Measurements from ENCODE around the gene GNAO1.

GNAO1 gene

GRCh38 chr16:56198006-56198754 lies 6.9 kb downstream of the GNAO1 start:
- DNase-seq: no peak

- DNase-seq: no peak
Observed at GRCh38 chr16:56198755-56199114, 7.4 kb downstream of the GNAO1 start.

- no peak for DNase-seq
Observed at GRCh38 chr16:56199164-56199563, 7.9 kb downstream of the GNAO1 start.

- DNase-seq: no peak
Observed at GRCh38 chr16:56201030-56201429, 9.7 kb downstream of the GNAO1 start.

- no peak for DNase-seq
Observed at GRCh38 chr16:56202036-56202435, 10.7 kb downstream of the GNAO1 start.

GRCh38 chr16:56203052-56203451 lies 11.8 kb downstream of the GNAO1 start:
- DNase-seq: no peak

GRCh38 chr16:56204816-56205215 lies 13.5 kb downstream of the GNAO1 start:
- DNase-seq: no peak

GRCh38 chr16:56206951-56207350 lies 15.7 kb downstream of the GNAO1 start:
- DNase-seq: no peak

GRCh38 chr16:56207421-56207820 lies 16.1 kb downstream of the GNAO1 start:
- no peak for DNase-seq

GRCh38 chr16:56211435-56211981 lies 20.2 kb downstream of the GNAO1 start:
- no peak for DNase-seq

- no peak for DNase-seq
Observed at GRCh38 chr16:56212144-56212543, 20.9 kb downstream of the GNAO1 start.

GRCh38 chr16:56221995-56222394 lies 30.7 kb downstream of the GNAO1 start:
- DNase-seq: no peak

GRCh38 chr16:56222474-56222997 lies 31.2 kb downstream of the GNAO1 start:
- DNase-seq: no peak

GRCh38 chr16:56225017-56225742 lies 33.9 kb downstream of the GNAO1 start:
- no peak for DNase-seq

GRCh38 chr16:56226187-56226586 lies 34.9 kb downstream of the GNAO1 start:
- DNase-seq: no peak

- no peak for DNase-seq
Observed at GRCh38 chr16:56226845-56227525, 35.7 kb downstream of the GNAO1 start.

- DNase-seq: no peak
Observed at GRCh38 chr16:56227936-56228335, 36.6 kb downstream of the GNAO1 start.

- no peak for DNase-seq
Observed at GRCh38 chr16:56228476-56228875, 37.2 kb downstream of the GNAO1 start.

- DNase-seq: no peak
Observed at GRCh38 chr16:56233795-56234566, 42.7 kb downstream of the GNAO1 start.

- DNase-seq: no peak
Observed at GRCh38 chr16:56234737-56235136, 43.4 kb downstream of the GNAO1 start.

- DNase-seq: no peak
Observed at GRCh38 chr16:56237451-56237930, 46.2 kb downstream of the GNAO1 start.

GRCh38 chr16:56238188-56238587 lies 46.9 kb downstream of the GNAO1 start:
- DNase-seq: no peak
